HG03280 (cell line): ENCODE results near the gene WDR46.

ENCODE experiments used
- ATAC-seq: cut with Tn5 transposase; IDR thresholded peaks from one replicate; pipeline ENCODE4 v1.9.1; 2021; ENCODE audit warnings: mild to moderate bottlenecking, moderate library complexity; ENCODE audit not compliant: unreplicated experiment

WDR46 gene

DNA sequence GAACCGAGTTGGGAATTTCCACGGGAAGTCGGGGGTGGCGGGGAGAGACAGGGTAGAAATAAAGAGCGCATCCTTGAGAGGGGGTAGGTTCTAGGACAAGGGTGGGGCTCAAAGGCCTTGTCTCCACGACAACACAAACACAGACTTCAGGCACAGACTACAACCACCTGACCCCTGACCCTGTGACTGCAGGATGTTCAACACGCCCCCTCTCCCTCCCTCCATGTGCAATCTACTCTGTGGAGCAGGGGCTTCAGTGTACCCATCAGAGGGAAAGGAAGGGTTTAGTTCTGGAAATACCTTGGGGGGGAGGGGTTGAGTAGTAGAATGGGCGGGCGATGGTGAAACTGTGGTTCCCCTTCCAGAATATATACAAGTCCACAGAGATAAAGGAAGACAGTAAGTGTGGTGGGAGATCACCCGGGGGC lies 25.5 kb upstream of the WDR46 start:
- no peak for ATAC-seq

DNA sequence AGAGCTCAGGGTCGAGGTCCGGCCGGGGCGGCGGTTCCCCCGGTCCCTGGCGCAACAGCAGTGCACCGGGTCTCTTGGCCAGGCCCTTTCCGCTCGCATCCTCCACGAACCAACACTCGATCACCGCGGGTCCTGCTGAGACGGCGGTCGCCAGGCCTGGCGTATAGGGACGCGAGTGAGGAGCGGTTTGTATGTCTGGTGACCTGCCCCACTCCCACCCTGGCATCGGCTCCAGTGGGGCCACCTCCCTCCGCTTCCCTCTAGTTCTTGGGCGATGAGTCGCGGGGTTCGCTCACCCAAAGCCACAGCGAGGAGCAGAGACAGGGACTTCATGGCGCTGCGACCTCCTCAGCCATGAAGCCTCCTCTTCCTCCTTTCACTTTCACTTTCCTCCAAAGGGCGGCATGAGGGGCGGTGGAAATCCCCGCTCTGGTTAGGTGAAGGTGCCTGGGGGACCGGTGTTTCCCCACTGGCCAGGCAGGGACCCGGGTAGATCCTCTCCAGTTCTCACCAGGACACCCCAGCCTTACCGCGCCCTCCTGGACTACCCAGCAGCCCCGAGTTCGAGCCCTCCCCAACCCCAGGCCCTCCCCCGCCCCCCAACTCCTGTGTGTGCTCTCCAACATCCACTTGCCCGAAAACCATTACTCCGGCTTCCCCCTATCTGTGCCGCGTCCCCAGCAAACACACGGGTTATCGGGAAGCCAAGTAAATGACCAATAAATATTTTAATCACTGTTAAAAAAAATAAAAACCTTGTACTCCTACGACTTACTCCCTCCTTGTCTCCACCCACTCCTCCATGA lies 24.9 kb upstream of the WDR46 start, which contains the start of gene TAPBP:
TAPBP (minus strand) TSS at position 370 of the 806 bp plus-strand sequence; CDS start at position 333, 37 bp downstream.
- peak; percentile 25 for ATAC-seq

DNA sequence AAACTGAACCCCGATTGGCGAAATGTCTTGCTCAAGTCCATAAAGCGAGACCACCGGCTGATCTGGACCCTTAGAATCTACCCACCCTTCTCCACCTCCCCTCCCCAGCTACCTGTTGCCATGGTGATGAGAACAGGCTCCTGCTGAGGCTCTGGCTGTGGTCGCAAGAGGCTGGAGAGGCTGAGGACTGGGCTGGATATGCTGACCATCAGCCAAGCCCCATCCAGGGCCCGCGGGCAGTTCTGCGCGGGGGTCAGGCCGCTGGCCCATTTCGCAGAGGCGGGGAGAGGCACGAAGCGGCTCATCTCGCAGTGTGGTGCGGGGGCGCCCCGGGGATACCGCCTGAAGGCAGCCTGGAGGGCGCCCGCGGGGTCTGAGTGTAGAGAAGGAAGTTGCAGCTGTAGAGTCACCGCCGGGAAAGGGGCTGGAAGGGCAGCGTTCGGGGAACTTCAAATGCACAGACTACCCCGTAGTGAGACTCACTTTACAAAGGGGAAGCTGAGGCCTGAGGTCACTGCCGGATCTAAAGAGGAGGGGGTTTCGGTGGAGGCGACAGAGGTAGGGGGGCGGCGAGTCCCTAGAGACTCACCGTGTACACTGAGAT lies 24.2 kb upstream of the WDR46 start:
- ATAC-seq = no peak

DNA sequence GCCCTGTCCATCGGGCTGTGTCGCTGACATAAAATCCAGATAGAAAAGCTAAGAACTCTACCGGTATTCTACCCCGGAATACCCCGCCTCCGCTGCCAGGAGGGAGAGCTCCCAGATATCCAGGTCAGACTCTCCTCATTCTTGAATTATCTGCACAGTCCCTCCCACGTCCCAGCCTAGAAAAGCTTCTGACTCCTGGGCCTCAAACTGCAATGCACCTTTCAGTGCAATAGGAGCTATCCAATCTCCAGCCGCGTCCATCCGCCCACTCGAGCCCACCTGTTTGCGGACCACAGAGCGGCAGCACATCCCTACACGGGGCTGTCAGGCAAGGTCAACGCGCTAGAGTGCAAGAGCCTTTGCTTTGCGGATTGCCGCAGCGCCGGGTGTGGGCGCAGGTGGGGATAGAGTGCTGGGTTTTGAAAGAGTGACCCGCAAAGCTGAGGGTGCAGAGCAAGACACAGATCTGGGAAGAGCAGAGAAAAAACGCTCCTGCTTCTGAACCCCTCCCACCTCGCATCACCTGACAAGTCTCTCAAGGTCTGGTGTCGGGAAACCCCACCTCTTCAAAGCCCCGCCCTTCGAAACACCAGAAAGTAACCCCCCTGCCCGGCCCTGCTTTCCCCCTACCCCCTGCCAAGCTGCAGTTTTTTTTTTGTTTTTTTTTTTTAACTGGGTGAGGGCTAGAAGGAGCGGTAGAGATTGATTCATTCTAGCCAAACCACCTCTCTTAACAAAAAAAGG lies 23.5 kb upstream of the WDR46 start:
- ATAC-seq = peak; percentile 31

DNA sequence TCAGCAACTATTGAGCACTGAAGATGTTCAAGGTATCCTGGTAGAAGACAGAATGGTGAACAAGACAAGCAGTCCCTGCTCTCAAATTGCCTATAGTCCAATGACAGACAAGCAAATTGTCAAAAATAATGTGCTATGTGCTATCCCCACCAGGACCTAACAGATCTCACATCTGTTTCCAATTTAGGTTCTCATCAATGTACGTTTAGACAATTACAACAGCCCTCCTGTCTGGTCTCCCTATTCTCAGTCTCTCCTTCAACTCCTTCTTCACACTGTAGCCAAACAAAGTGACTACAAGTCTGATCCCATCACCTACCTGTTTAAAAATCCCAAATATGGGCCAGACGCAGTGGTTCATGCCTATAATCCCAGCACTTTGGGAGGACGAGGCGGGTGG lies 17.3 kb upstream of the WDR46 start:
- ATAC-seq = no peak

DNA sequence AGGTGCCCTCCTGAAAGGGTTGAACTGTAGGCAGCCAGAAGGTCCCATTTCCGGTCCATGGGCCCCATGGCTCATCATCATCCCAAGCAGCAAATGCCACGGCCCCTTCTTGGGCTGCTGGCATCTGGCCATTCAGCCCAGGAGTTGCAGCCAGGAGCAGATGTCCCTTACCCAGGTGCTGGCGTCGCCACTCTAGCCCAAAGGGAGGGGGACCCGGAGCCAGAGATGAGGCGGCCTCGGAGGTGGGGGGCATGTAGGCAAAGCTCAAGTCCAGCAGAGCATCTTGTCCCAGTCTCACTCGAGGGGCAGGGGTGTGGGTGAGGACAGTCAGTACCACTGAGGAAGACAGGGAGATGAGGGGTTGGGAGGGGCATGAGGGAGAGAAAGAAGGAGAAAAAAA lies 16.0 kb upstream of the WDR46 start:
- no peak for ATAC-seq

DNA sequence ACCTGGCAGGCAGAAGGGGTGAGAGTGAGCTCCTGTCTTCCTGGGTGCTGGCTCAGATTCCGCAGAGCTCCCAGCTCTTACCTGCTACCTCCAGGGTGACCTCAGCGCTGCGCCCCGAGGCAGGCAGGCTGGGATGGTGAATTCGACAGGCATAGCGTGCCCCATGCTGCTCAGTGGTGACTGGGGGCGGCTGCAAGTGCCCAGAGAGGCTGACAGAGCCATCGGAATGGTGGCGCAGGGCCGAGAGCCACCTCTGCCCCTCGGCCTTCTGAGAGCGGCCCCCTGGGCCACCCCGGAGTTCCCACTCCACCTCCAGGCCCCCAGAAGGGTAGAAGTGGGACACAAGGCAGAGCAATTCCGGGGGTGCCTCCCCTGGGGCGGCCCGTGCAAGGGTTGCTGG lies 15.2 kb upstream of the WDR46 start:
- ATAC-seq = no peak

DNA sequence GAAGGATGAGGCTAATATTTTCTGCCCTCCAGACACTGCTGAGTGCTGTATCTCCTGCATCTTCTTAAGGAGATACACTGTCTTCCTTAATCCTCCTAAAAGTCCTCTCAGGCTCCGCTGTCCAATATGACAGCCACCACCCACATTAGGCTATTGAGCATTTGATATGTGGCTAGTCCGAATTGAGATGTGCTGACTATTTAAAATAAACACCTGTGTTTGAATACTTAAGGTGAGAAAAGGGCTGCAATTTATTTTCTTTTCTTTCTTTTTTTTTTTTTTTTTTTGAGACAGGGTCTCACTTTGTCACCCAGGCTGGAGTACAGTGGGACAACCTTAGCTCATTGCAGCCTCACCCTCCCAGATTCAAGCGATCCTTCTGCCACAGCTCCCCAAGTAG lies 12.8 kb upstream of the WDR46 start:
- ATAC-seq = no peak

DNA sequence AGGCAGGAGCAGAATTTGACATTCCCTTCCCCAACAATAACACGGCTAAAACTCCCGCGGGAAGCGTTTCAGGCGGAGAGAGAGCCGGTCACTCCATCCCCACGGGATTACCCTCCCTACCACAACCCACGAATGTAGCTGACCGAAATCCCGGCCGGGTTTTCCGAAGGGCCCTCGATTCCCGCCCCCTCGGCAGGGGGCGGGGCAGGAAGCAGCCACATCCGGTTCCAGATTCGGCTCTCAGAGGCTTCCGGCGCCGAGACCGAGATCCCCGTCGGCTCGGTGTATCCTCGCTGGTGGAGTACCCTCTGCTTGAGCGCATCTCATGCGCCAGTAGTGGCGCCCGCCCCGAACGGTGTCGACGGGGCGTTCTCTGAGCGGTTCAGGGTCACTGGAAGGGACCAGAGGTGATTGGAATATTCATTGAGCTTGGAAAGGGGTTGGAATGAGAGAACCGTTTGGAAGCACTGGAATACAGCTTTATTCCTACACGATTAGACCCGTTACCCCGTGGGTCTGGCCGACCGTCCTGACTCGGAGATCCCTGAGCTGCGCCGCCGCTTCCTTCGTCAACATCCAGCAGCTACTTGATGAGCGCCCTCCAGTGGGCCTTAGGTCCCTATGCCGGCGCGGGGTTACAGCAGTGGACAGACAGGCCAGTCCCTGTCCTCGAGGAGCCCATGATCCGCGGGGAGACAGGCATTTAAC lies 10.4 kb upstream of the WDR46 start:
- ATAC-seq = peak; percentile 66

DNA sequence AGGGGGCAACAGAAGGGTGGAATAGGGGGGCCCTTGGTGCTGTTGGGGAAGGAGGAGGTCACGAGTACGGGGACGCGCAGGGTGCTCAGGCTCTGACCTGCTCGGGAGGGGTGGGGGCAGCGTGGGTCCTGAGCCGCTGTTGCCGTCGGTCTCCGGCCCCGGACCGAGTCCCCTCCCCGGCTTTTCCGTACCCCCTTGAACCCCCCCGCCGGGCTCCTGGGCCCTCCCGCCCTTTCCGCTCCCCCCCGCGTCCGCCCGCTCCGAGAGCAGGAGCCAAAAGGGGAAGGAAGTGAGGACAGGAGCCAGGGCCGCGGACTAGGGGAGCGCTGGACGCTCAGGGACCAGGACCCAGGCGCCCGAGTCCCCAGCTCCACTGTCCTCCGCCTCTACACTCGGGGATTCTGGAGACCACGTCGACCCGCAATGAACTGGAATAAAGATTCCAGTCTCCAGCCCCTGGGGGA lies 9.8 kb upstream of the WDR46 start, which contains the start of gene RGL2:
RGL2 (minus strand) TSS at position 170 of the 464 bp plus-strand sequence. CDS start 332 bp downstream, outside the sequence.
- peak; percentile 28 for ATAC-seq

DNA sequence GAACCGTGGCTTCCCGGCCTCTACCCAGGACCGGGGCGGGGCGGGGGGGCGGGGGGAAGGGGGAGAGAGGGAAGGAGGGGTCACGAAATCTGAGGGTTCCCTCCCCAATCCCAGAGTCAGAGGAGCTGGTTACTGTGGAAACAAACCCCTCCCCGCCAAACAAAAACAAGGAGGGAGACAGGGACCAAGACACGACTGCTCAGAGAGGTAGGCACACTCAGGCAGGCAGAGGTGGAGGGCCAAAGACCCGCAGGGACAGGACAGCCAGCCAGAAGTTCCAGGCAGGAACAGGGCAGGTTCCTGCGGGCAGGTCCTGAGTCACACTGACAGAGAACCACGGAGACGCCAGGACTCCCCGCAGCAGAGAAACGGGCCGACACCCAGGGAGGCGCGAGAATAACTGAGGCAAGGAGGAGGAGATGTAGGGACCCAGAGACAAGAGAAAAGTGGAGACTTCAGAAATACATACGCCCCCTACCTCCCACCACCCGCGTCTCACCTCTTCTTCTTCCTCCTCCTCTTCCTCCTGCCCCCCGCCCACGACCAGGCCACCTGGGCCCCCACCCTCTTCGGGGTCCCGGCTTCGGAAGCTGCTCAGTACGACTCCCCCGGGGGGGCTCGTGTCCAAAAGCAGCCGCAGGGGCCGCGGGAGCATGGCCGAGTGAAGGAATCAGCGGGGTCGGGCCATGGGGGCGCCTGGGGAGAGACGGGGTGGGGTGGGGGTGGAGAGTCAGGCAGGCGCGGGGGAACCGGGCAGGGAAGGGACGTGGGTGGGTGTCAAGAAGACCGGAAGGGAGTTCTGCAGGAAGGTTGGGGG lies 9.1 kb upstream of the WDR46 start:
- ATAC-seq = no peak

DNA sequence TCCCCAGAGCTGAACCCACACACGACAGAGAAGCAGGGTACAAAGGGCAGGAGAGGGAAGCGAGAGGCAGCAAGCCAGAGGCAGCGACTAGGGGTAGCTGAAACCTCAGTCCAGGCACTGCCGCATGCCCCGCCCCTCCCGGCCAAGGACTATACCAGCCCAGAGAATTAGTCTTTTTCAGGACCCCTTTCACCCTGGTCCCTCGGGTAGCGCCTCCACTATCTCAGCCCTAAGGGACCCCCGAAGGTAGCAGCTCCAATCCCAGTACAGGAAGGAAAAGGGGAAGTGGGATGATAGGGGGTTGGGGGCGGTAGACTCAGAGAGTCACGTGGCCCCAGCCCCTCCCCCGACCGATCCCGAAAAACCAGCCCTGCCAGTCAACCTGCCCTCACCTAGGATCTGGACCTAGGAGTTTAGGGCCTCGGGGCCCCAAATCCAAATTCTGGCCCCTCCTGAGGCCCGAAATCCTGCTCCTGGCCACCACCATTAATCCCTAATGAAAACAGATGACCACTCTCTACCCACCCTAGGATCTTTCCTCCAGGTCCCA lies 8.4 kb upstream of the WDR46 start:
- ATAC-seq = no peak

DNA sequence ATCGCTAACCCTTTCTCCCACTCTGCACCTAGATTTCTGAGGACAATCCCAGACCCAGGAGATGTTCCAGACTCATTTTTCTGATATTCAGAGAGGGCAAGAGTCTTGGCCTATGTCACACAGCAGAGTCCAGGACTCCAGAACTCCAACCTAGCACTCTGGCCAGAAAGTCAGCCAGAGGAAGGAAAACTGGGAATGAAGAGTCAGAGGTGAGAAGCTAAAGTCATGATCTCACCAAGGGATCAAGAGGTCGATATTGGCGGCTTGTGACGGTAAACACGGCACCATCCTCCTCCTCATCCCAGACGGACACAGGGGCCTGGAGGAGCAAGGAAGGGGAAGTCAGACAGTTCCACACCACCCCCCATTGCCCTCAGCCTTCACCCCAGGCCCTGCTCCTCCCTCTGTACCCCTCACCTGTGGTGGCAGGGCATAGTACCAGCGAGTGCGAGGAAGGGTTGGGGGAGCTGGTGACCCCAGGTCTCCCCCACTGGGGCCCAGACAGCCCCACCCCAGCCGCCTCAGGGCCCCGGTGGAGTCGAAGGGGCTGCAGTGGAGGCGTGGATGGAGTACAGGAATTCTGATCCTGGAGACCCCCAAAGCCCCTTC lies 7.9 kb upstream of the WDR46 start:
- no peak for ATAC-seq

DNA sequence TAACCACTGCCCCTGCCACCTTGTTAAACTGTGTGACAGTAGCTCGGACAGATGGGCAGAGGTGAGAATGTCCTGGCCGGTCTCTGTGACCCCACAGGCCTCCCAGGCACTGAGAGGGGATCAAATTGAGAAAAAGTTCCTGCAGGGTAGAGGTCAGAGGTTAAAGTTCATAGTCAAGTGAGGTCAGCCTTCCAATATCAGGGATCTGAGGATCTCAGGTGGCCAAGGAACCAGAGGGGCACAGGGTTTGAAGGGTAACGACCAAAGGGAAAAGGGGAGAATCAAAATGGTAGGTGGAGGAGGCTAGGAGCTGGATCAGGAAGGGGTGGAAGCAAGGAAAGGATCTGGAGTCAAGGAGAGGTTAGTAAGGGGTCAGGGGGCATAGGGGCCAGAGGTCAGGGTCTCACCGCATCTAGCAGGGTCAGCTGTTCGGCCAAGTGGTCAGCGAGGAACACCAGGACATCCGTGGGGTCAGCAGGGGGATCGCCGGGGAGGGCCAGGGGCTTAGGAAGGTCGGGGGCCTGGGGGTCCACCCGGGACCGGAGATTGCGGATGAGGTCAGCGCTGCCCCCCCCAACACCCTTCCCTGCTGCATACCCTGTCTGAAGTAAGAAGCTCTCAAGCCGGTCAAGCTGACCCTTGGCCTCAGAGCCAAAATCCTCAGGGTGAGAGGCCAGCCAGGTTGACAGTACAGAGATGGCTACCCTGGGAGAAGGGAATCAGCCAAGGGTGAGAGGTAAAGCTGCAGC lies 6.8 kb upstream of the WDR46 start:
- ATAC-seq = no peak

DNA sequence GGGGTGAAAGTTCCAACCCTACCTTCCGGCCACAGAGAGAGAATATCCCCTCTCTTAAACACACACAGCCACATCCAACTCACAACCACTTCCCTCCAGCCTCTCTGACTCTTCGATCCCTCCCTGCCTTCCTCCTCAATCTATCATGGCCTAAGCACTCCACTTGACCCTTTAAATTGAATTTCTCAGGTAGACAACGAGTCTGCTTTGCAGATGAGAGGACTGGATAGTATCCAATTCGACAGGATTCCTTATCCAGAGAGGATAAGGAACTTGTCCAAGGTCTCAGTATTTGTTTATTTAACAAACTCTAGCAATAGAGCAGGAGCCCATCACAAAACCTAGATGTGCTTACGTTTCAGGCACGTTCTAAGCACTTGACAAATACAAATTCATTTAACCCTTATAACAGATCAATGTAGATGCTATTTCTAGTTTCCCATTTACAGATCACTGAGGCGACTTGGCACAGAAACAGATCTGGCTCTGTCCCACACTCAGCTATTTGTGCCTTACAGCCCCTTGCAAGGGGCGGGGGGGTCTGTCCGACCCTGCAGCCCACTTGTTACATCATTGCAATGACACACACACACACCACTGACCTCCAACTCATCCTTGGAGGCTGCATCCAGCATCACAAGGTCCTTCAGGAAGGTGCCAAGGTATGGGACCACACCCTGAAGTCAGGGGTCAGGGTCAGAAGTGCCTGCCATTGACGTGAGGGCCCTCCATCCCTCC lies 5.2 kb upstream of the WDR46 start:
- ATAC-seq = no peak

DNA sequence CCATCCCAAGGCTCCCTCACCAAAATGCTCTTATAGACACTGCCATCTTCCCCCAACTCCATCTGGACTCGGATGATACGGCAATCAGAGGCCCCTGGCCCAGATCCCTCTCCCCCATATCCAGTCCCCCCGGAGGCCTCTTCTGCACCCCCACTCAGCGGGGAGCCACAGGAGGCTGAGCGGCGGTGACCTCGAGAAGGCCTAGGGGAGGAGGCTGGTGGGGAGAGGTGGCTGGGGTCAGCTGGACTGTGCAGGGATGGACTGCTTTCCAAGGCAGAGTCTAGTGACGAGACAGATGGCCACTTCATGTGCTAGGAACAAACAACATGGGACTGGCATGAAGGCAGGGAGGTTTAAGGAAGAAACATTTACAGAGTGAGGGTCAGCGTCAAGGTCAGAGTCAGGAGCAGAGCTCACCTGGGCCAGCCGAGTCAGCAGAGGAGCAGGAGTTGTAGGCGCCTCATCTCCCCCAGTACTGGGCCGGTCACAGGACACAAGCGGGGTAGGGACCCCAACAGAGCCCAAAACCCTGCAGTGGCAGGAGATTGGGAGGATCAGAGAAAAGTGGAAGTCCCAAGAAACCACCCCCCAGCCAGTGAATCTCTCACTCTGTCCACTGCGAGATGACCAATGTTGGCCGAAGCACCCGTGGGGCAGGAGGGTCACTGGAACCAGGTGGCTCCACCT lies 4.1 kb upstream of the WDR46 start:
- no peak for ATAC-seq

DNA sequence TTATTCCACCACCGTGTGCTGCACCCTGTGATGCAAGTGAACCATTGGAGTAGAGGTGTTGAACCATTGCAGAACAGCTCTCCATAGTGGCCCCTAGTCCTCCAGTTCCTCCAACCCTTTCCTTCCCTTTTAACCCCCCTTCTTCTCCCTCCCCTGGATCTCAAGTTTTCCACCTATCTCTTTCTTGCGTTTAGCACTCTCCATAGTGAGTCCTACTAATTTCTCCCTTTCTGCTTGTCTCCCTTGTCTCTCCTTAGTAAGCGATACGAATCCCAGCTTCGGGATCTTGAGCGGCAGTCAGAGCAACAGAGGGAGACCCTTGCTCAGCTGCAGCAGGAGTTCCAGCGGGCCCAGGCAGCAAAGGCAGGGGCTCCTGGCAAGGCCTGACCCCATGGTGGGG lies 1.4 kb upstream of the WDR46 start:
- no peak for ATAC-seq
